ENCODE data around the gene GDPD3.

DNA sequence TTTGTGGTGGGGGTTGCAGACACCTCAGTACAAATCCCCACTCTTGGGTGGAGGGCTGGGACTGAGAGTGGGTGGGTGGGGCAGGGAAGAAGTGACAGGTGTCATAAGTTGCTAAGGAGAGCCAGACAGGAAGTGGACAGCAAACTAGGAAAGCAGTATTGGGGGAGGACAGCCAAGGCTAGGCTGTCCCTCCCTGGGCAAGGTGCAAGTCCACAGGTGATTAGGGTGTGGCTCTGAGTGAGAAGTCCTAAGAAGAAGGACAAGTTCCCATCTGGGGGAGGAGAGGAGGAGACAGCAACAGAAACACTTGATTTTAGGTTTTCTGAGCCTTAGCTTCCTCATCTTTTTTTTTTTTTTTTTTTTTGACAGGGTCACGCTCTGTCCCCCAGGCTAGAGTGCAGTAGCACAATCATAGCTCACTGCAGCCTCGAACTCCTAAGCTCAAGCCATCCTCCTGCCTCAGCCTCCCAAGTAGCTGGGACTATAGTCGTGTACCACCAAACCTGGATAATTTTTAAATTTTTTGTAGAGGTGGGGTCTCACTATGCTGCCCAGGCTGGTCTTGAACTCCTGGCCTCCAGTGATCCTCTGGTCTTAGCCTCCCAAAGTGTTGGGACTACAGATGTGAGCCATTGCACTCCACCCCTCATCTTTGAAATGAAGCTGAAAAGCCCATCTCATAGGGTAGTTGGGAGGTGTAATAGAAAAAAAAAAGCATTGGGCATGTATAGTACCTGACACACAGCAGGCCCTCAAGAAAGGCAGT is 7.2 kb upstream of the GDPD3 start:
- TF ChIP-seq EZH2phosphoT487 (IDR thresholded peaks at IDR 0.05; ENCODE audit: low read depth), result no peak
- TF ChIP-seq, protein P1, sequence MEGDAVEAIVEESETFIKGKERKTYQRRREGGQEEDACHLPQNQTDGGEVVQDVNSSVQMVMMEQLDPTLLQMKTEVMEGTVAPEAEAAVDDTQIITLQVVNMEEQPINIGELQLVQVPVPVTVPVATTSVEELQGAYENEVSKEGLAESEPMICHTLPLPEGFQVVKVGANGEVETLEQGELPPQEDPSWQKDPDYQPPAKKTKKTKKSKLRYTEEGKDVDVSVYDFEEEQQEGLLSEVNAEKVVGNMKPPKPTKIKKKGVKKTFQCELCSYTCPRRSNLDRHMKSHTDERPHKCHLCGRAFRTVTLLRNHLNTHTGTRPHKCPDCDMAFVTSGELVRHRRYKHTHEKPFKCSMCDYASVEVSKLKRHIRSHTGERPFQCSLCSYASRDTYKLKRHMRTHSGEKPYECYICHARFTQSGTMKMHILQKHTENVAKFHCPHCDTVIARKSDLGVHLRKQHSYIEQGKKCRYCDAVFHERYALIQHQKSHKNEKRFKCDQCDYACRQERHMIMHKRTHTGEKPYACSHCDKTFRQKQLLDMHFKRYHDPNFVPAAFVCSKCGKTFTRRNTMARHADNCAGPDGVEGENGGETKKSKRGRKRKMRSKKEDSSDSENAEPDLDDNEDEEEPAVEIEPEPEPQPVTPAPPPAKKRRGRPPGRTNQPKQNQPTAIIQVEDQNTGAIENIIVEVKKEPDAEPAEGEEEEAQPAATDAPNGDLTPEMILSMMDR (IDR thresholded peaks at IDR 0.05; ENCODE audit: low read depth, low read length), result no peak
